HG03442 (cell line): Measurements from ENCODE around the gene ABCA7.

Experiments used
- ATAC-seq: cut with Tn5 transposase; IDR thresholded peaks from one replicate; pipeline ENCODE4 v1.9.1; 2021; ENCODE audit warnings: mild to moderate bottlenecking, moderate library complexity; ENCODE audit not compliant: unreplicated experiment

ABCA7 gene

GRCh38 chr19:1040476-1041271 lies 767 bp downstream of the ABCA7 start:
- ATAC-seq, result no peak

GRCh38 chr19:1041272-1041834 lies 1.4 kb downstream of the ABCA7 start:
- no peak for ATAC-seq

- ATAC-seq, result no peak
These were observed 2.2 kb downstream of the ABCA7 start for GRCh38 chr19:1041835-1042685.

GRCh38 chr19:1042689-1043511 lies 3.0 kb downstream of the ABCA7 start:
- no peak for ATAC-seq

GRCh38 chr19:1045247-1045603 lies 5.3 kb downstream of the ABCA7 start:
- no peak for ATAC-seq

GRCh38 chr19:1046117-1046626 lies 6.3 kb downstream of the ABCA7 start:
- no peak for ATAC-seq

- ATAC-seq, result no peak
These were observed 7.2 kb downstream of the ABCA7 start for GRCh38 chr19:1046836-1047695.

- no peak for ATAC-seq
These were observed 7.8 kb downstream of the ABCA7 start for GRCh38 chr19:1047696-1048147.

- no peak for ATAC-seq
These were observed 9.2 kb downstream of the ABCA7 start for GRCh38 chr19:1049106-1049505.

- no peak for ATAC-seq
These were observed 9.9 kb downstream of the ABCA7 start for GRCh38 chr19:1049800-1050199.

- ATAC-seq, result no peak
These were observed 11.3 kb downstream of the ABCA7 start for GRCh38 chr19:1050989-1051788.

- no peak for ATAC-seq
These were observed 11.9 kb downstream of the ABCA7 start for GRCh38 chr19:1051791-1052190.

GRCh38 chr19:1052349-1052975 lies 12.6 kb downstream of the ABCA7 start:
- ATAC-seq, result no peak

GRCh38 chr19:1053176-1054101 lies 13.5 kb downstream of the ABCA7 start:
- ATAC-seq, result no peak

- no peak for ATAC-seq
These were observed 14.5 kb downstream of the ABCA7 start for GRCh38 chr19:1054102-1055027.

- no peak for ATAC-seq
These were observed 15.1 kb downstream of the ABCA7 start for GRCh38 chr19:1055028-1055425.
